Measurements from ENCODE around the gene GPR146.

Gene GPR146

GRCh38 chr7:1092806-1093501 is 48.6 kb downstream of the GPR146 start:
- no peak for DNase-seq (ENCODE audit: low spot score)

GRCh38 chr7:1093502-1093843 is 49.1 kb downstream of the GPR146 start:
- no peak for DNase-seq (ENCODE audit: low spot score)

- DNase-seq (ENCODE audit: low spot score) = no peak
Observed at GRCh38 chr7:1093916-1094508, 49.7 kb downstream of the GPR146 start.

- no peak for DNase-seq (ENCODE audit: low spot score)
Observed at GRCh38 chr7:1094870-1095269, 50.5 kb downstream of the GPR146 start.

- DNase-seq (ENCODE audit: low spot score) = no peak
Observed at GRCh38 chr7:1095621-1096155, 51.3 kb downstream of the GPR146 start.

- no peak for DNase-seq (ENCODE audit: low spot score)
Observed at GRCh38 chr7:1096156-1097119, 52.1 kb downstream of the GPR146 start.

GRCh38 chr7:1097120-1097504 is 52.8 kb downstream of the GPR146 start:
- no peak for DNase-seq (ENCODE audit: low spot score)

- DNase-seq (ENCODE audit: low spot score) = no peak
Observed at GRCh38 chr7:1098243-1099153, 54.2 kb downstream of the GPR146 start.

- no peak for DNase-seq (ENCODE audit: low spot score)
Observed at GRCh38 chr7:1099154-1099542, 54.8 kb downstream of the GPR146 start.

GRCh38 chr7:1099637-1100036 is 55.3 kb downstream of the GPR146 start:
- no peak for DNase-seq (ENCODE audit: low spot score)

GRCh38 chr7:1100386-1100785 is 56.0 kb downstream of the GPR146 start:
- no peak for DNase-seq (ENCODE audit: low spot score)

- no peak for DNase-seq (ENCODE audit: low spot score)
Observed at GRCh38 chr7:1100834-1101562, 56.7 kb downstream of the GPR146 start.

GRCh38 chr7:1101563-1102431 is 57.5 kb downstream of the GPR146 start:
- no peak for DNase-seq (ENCODE audit: low spot score)

GRCh38 chr7:1103009-1103788 is 58.9 kb downstream of the GPR146 start:
- no peak for DNase-seq (ENCODE audit: low spot score)

GRCh38 chr7:1103789-1104515 is 59.6 kb downstream of the GPR146 start:
- no peak for DNase-seq (ENCODE audit: low spot score)

GRCh38 chr7:1104516-1105179 is 60.3 kb downstream of the GPR146 start:
- no peak for DNase-seq (ENCODE audit: low spot score)

- no peak for DNase-seq (ENCODE audit: low spot score)
Observed at GRCh38 chr7:1105189-1105588, 60.8 kb downstream of the GPR146 start.
